RWPE2 (cell line): ENCODE data around the gene LIMS2.
A peak's percentile ranks its signal among the peaks of the same experiment; 100 is the strongest.

Experiments
- ATAC-seq: fragments of 200-7000 bp; cut with Tn5 transposase; 3 replicates; pipeline ENCODE4 v1.9.1; 2021; ENCODE audit warnings: low read depth
- DNase-seq: peaks from one replicate; pipeline ENCODE4 v3.0.0-alpha.2; 2020; ENCODE audit warnings: low spot score
- H3K27ac ChIP-seq: fragments of 450-650 bp; 2 replicates; pipeline ENCODE4 v1.5.1; 2017; ENCODE audit warnings: mild to moderate bottlenecking; ENCODE audit not compliant: poor library complexity, severe bottlenecking
- H3K27me3 ChIP-seq: fragments of 250-450 bp; sonication (Bioruptor Pico); 2 replicates; pipeline ENCODE4 v1.5.1; 2021; ENCODE audit warnings: mild to moderate bottlenecking, moderate library complexity; ENCODE audit not compliant: insufficient read depth, poor library complexity, severe bottlenecking
- H3K36me3 ChIP-seq: fragments of 250-450 bp; sonication (Bioruptor Pico); 2 replicates; pipeline ENCODE4 v1.5.1; 2020; ENCODE audit warnings: low read depth, mild to moderate bottlenecking, moderate library complexity
- H3K4me1 ChIP-seq: fragments of 250-450 bp; sonication (Bioruptor Pico); 2 replicates; pipeline ENCODE4 v1.5.1; 2021; ENCODE audit warnings: mild to moderate bottlenecking, moderate library complexity; ENCODE audit not compliant: insufficient read depth, poor library complexity, severe bottlenecking
- H3K4me3 ChIP-seq: fragments of 250-450 bp; sonication (Bioruptor Pico); 2 replicates; pipeline ENCODE4 v1.5.1; 2021; ENCODE audit warnings: mild to moderate bottlenecking, moderate library complexity; ENCODE audit not compliant: severe bottlenecking
- H3K9me3 ChIP-seq: fragments of 250-450 bp; sonication (Bioruptor Pico); 2 replicates; pipeline ENCODE4 v1.5.1; 2021; ENCODE audit warnings: mild to moderate bottlenecking, moderate library complexity; ENCODE audit not compliant: severe bottlenecking
- TF ChIP-seq, protein P1 (sequence below): fragments of 450-650 bp; IDR thresholded peaks from one replicate; pipeline ENCODE4 v1.5.1; 2017; ENCODE audit warnings: mild to moderate bottlenecking, moderate library complexity; ENCODE audit not compliant: poor library complexity, severe bottlenecking

LIMS2 gene

DNA sequence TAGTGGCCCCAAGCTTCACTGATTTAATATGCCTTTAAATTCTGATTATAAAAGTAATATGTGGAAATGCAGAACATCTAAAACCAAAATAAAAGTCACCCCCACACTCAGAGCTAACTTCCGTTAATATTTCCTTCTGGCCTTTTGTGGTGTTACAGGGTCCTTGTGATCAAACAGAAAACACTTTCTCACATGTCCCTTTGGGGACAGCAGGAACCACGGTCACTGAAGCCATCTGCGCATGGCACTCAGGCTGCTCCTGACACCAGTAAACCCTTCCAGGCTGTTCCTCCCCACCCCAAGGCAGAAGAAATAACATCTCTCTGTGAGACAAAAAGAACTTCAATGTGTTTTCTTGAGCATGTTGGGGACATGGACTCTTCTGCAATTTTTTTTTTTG is 54.5 kb downstream of the LIMS2 start:
- H3K4me3 ChIP-seq: no peak overlapping the region
- TF ChIP-seq, protein P1, sequence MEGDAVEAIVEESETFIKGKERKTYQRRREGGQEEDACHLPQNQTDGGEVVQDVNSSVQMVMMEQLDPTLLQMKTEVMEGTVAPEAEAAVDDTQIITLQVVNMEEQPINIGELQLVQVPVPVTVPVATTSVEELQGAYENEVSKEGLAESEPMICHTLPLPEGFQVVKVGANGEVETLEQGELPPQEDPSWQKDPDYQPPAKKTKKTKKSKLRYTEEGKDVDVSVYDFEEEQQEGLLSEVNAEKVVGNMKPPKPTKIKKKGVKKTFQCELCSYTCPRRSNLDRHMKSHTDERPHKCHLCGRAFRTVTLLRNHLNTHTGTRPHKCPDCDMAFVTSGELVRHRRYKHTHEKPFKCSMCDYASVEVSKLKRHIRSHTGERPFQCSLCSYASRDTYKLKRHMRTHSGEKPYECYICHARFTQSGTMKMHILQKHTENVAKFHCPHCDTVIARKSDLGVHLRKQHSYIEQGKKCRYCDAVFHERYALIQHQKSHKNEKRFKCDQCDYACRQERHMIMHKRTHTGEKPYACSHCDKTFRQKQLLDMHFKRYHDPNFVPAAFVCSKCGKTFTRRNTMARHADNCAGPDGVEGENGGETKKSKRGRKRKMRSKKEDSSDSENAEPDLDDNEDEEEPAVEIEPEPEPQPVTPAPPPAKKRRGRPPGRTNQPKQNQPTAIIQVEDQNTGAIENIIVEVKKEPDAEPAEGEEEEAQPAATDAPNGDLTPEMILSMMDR: no peak
- ATAC-seq (no peak), DNase-seq (peak; percentile 29)
- no peak overlapping the region for H3K27ac ChIP-seq
- H3K27me3 ChIP-seq: no peaks in the 10 kb centered on the region
- peaks cover 6% of the 10 kb centered on the region for H3K4me1 ChIP-seq
- H3K9me3 ChIP-seq: no peaks in the 10 kb centered on the region
- no peaks in the 10 kb centered on the region for H3K36me3 ChIP-seq

DNA sequence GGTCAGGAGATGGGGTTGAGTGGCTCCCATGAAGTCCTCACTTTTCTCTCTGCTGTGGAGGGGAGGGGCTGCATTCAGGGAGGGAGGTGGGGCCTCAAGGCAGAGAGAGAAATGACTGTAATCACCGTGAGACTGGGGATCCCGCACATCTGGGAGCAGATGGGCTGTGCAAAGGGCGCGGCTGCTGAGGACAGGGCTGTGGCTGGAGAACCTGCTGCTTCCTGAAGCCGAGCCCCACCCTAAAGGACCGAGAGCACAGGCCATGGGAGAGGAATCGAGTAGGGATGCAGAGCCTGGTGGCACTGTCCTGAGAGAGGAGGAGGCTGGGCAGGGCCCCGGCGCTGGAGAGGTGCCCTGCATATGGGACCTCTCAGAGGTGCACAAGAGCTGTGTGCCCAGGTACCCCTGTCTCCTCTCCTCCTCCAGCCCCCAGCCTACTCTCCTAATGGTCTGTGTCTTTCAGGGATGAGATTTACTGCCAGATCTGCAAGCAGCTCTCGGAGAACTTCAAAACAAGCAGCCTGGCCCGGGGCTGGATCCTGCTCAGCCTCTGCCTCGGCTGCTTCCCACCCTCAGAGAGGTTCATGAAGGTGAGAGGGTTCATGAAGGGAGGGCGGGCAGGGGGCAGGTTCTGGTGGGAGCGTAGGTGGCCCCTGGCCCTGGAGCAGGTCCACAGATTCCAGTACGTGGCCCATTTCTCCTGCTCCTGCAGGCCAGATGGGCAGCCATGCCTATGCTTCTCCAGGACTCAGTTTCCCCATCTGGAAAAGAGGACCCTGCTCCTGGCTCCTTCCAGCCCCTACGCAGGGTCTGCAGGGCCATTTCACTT is 55.2 kb downstream of the LIMS2 start:
- ATAC-seq (no peak; the same call in 2 of the 3 replicates), DNase-seq (peak; percentile 38)
- Histone ChIP-seq H3K9me3 (no peaks in the 10 kb centered on the region), H3K27me3 (no peaks in the 10 kb centered on the region), H3K36me3 (no peaks in the 10 kb centered on the region), H3K27ac (no peak overlapping the region), H3K4me3 (no peak overlapping the region), H3K4me1 (peaks cover 11% of the 10 kb centered on the region)
- TF ChIP-seq, protein P1: no peak

DNA sequence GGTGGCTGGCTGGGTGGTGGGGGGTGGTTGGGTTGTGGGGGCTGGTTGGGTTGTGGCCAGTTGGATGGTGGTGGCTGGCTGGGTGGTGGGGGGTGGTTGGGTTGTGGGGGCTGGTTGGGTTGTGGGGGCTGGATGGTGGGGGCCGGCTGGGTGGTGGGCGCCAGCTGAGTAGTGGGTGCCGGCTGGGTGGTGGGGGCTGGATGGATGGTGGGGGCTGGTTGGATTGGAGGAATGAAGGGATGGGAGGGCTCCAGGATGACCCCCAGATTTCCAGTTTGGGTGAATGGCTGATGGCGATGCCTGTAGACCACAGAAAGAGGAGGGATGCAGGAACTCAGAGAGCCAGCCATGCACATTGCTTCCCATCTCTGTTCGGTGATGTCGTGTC is 56.1 kb downstream of the LIMS2 start:
- Histone ChIP-seq H3K27ac (no peak overlapping the region), H3K4me1 (peaks cover 11% of the 10 kb centered on the region), H3K27me3 (no peaks in the 10 kb centered on the region), H3K4me3 (no peak overlapping the region), H3K9me3 (no peaks in the 10 kb centered on the region), H3K36me3 (no peaks in the 10 kb centered on the region)
- no peak for DNase-seq
- no peak for ATAC-seq
- TF ChIP-seq, protein P1: no peak

DNA sequence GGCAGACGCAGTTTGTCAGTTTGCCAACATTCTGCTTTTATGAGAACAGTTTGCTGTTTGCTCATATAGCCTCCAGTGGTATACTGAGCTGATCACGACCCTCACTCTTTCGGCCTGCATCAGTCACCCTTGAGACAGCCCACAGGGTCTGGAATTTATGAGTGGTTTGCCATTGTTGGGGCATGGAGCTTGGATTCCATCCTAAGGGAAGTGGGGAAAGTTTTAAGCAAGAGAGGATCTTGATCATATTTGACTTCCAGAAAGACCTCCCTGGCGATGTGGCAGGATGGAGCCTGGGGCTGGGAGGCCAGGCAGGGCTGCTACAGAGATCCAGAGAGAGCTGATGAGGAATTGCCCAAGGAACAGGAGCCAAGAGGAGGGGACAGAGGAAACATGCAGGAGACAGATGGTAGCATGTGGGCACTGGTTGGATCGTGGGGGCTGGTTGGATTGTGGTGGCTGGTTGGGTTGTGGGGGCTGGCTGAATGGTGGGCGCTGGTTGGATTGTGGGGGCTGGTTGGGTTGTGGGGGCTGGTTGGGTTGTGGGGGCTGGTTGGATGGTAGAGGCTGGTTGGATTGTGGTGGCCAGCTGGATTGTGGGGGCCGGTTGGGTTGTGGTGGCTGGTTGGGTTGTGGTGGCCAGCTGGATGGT is 56.7 kb downstream of the LIMS2 start:
- no peaks in the 10 kb centered on the region for H3K36me3 ChIP-seq
- ATAC-seq: no peak
- no peak overlapping the region for H3K4me3 ChIP-seq
- TF ChIP-seq, protein P1: no peak
- peaks cover 8% of the 10 kb centered on the region for H3K4me1 ChIP-seq
- no peak overlapping the region for H3K27ac ChIP-seq
- no peak for DNase-seq
- H3K27me3 ChIP-seq: no peaks in the 10 kb centered on the region
- H3K9me3 ChIP-seq: peaks cover under 1% of the 10 kb centered on the region
